Stimulated activated CD8-positive, alpha-beta memory T cell treated with anti-CD3 and anti-CD28 coated beads, Interleukin-7, amount 100 ng/mL, for 24 hours (primary cell): ENCODE data around the gene NUFIP2.
"Not testable (repeated sequence)": the region's sequence is repeated elsewhere in the genome, so short reads cannot be mapped to it uniquely, and the experiment has no call there.

Source experiments
- DNase-seq: peaks from one replicate; pipeline ENCODE4 v3.0.0-alpha.2; 2020; ENCODE audit warnings: low read depth

NUFIP2 gene, protein sequence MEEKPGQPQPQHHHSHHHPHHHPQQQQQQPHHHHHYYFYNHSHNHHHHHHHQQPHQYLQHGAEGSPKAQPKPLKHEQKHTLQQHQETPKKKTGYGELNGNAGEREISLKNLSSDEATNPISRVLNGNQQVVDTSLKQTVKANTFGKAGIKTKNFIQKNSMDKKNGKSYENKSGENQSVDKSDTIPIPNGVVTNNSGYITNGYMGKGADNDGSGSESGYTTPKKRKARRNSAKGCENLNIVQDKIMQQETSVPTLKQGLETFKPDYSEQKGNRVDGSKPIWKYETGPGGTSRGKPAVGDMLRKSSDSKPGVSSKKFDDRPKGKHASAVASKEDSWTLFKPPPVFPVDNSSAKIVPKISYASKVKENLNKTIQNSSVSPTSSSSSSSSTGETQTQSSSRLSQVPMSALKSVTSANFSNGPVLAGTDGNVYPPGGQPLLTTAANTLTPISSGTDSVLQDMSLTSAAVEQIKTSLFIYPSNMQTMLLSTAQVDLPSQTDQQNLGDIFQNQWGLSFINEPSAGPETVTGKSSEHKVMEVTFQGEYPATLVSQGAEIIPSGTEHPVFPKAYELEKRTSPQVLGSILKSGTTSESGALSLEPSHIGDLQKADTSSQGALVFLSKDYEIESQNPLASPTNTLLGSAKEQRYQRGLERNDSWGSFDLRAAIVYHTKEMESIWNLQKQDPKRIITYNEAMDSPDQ

GRCh38 chr17:29293890-29294579 lies at the start of gene NUFIP2:
TSS of gene NUFIP2 (minus strand) at chr17:29294148. CDS start at chr17:29294059, 89 bp downstream.
- DNase-seq = peak; percentile 95

DNA sequence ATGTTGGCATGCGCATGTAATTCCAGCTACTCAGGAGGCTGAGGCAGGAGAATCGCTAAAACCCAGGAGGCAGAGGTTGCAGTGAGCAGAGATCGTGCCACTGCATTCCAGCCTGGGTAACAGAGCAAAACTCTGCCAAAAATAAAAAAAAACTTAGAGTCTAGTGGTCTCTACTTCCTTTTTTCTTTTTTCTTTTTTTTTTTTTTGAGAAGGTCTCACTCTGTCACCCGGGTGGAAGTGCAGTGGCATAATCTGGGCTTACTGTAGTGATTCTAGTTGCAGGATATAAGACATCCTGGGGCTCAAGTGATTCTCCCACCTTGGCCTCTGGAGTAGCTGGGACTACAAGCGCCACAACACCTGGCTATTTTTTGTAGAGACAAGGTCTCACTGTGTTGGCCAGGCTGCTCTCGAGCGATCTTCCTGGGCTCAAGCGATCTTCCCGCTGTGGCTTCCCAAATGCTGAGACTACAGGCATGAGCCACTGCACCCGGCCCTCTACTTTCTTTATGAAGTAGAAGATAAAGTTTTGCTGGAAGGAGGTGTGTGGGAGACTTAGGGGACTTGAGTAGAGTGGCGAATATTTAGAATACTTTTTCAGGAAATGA lies 48.3 kb upstream of the NUFIP2 start:
- no peak for DNase-seq

- no peak for DNase-seq
Observed at GRCh38 chr17:29341726-29342125, 47.8 kb upstream of the NUFIP2 start.

DNA sequence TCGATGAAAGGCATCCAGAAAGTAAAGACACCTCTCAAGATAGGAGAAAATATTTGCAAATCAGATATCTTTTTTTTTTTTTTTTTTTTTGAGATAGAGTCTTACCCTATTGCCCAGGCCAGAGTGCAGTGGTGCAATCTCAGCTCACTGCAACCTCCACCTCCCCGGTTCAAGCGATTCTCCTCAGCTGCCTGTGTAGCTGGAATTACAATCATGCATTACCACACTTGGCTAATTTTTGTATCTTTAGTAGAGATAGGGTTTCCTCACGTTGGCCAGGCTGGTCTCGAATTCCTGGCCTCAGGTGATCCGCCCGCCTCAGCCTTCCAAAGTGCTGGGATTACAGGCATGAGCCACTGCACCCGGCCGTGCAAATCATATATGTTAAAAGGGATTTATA lies 45.1 kb upstream of the NUFIP2 start:
- DNase-seq = not testable (repeated sequence)

DNA sequence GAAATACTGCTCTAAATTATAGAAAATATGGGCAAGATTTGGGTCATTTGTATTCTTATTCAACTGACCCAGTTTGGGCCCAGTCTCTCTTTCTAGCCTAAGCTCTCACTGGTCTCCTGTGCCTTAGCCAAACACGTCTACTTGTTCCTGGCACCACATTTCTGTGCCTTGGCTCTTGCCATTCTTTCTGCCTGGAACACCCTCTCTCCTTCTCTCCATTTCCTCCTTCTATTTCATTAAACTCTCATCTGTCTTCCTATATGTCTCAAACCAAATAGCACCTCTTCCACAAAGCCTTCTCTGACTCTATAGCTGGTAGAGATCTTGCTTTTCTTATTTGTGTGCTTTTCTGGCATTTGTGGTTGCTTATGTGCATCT lies 37.7 kb upstream of the NUFIP2 start:
- DNase-seq = no peak

DNA sequence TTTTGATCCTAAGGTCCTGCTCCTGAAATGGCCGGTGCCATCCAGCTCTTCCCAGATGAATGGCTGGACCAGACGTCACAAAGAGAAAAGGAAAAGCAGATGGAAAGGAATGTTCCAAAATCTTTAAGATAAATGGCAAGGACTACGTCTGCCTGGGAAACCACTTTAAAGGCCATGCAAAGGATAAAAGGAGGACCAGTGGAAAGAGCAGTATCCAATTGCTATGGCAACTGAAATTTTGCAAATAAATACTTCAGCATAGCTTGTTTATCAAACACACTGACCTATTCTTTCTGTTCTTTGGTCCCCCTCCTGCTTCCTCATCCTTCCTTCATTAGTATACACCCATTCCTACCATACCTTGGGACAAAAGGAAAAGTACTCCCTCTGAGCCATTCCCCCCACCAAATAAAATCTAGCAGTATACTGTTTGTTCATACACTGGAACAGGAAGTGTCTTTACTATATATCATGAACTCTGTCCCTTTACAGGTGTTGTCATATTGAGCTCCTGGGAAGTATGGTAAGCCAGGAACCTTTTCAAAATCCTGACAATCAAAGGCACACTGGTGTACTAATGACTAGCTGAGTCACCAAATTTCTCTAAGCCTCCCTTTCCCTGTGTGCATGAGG lies 37.2 kb upstream of the NUFIP2 start:
- no peak for DNase-seq

- DNase-seq = no peak
Observed at GRCh38 chr17:29327412-29327811, 33.5 kb upstream of the NUFIP2 start.

- DNase-seq = no peak
Observed at GRCh38 chr17:29326023-29326813, 32.3 kb upstream of the NUFIP2 start.

GRCh38 chr17:29322363-29322762 lies 28.4 kb upstream of the NUFIP2 start:
- DNase-seq = no peak

DNA sequence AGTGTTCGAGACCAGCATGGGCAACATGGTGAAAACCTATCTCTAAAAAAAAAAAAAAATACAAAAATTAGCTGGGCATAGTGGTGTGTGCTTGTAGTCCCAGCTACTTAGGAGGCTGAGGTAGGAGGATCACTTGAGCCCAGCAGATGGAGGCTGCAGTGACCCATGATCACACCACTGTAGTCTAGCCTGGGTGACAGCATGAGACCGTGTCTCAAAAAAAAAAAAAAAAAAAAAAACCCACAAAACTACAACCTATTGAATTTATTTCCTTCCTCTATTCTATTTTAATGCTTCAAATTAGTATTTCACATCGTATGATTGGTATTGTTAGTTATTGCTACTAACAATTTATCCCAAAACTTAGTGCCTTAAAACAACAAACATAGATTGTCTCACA lies 9.4 kb upstream of the NUFIP2 start:
- no peak for DNase-seq

DNA sequence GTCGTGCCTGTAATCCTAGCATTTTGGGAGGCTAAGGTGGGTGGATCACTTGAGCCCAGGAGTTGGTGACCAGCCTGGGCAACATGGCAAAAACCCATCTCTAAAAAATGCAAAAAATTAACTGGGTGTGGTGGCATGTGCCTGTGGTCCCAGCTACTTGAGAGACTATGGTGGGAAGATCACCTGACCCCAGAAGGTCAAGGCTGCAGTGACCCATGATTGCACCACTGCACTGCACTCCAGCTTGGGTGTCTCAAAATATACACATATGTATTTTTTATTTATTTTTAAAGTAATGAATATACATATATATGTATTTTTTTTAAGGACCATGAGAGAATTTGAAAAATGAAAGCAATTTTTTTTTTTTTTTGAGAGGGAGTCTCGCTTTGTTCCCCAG lies 5.1 kb upstream of the NUFIP2 start:
- DNase-seq = no peak

DNA sequence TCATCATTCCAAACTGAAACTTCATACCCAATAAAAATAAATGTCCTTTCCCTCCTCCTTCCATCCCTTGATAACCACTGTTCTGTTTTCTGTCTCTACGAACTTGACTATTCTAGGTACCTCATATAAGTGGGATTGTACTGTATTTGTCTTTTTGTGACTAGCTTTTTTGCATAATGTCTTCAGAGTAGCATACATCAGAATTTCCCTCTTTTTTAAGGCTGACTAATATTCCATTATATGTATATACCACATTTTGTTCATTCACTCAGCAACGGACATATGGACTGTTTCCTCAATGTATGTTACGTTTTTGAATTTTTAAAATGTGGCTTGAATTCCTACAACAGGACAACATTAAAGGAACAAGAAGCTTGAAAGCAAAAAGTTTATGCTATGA lies 1.5 kb upstream of the NUFIP2 start:
- no peak for DNase-seq

DNA sequence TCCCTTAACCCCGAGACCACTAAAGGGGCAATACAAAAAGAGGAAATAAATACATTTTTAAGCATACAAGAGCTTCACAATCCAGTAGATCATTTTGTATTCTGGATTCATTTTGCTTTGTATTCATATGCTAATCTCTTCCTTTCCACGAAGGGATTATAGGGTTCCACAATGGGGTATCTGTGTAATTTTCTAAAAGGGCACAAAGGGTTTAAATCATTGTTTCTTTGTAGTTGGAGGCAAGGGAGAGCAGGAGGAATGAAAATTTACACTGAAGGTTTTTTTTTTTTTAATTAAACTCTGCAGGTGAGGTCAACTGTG lies 592 bp upstream of the NUFIP2 start:
- DNase-seq = no peak

DNA sequence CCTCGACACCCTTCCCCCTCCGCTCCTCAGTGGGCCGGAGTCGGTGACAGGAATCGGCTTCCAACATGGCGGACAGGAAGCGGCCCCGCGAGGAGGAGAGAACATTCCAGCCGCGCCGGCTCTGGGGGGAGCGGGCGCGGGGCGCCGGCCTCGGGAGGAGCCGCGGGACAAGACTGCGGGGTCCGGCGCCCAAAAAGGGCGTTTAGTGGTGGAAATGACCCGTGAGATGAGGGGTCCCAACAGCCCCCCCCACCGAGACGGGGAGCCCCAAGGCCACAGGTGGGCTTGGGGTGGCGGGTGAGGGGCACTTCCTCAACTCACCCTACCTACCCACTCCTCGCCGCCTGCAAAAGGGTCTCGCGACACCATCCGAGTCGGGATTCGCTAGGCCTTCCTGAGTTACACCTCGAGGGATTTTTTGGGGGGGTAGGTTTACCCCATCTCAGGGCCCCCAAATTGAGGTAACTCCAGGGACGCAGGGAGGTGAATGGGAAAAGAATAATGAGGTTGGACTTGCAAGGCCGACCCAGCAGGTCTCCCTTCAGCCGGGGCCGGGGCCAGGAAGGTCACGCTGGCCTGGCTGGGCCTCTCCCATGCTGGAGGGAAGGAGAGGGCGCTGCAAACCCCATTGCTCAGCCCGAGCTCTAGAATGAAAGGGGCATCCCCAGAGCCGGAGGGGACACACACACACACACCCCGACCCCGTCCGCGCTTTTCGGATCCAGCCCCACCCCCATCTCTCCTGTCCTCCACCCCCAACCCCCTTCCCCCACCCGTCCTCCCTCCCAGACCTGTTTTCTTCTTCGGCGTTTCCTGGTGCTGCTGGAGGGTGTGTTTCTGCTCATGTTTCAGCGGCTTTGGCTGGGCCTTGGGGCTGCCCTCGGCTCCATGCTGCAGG lies 707 bp downstream of the NUFIP2 start:
- peak; percentile 35 for DNase-seq

DNA sequence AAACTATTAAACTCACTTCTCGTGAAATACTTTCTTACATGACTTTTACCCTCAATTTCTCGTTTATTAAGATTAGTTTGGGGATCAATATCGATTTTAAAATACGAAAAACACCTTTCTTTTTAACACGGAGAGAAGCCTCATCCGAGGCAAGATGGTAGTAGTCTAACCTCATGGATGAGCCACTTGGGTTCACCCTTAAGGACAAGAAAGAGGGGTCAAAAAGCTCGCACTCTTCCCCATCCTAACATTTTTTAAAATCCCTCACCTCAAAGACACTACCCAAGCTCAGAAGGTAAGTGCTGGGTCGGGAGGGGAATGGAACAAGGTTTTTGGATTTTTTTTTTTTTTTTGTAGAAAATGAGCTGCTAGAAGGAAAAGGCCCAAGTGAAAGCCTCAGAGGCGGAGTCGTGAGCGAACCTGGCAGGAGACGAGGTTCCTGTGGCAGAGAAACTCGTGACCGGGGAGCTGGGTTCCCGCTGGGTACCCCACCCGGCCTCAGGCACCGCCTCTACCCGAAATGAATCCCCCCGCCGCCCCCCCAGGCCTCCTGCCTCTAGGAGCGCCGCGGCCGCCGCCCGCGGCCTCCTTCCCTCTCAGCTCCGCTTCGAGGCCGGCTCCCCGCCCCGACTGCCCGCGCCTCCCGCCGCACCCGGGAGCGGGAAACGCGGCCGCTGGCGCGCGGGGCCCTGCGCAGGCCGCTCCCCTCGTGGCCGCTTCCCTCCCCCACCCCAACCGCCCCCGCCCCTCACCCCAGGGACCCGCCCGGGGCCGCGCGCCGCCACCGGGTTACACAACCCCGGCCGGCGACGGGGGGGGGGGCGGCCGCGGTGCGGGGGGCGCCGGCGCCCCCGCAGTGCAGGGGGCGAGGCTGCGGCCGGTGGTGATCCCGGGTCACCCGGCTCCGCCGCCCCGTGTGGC lies 1.6 kb downstream of the NUFIP2 start:
- DNase-seq = peak; percentile 16

GRCh38 chr17:29291163-29291752 lies 2.7 kb downstream of the NUFIP2 start:
- no peak for DNase-seq

DNA sequence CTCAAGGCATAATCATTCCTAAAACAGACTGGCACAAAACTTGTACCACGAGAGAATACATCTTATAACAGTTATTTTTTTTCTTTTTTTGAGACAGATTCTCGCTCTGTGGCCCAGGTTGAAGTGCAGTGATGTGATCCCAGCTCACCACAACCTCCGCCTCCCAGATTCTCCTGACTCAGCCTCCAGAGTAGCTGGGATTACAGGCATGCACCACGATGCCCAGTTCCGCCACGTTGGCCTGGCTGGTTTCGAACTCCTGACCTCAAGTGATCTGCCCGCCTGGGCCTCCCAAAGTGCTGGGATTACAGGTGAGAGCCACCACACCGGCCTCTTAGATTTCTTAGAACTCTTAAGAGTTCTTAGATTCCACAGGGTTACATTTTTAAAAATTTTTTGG lies 4.1 kb downstream of the NUFIP2 start:
- no peak for DNase-seq

- no peak for DNase-seq
Observed at GRCh38 chr17:29283961-29284360, 10.0 kb downstream of the NUFIP2 start.

- no peak for DNase-seq
Observed at GRCh38 chr17:29283496-29283895, 10.5 kb downstream of the NUFIP2 start.
